Calu3 (cell line): Measurements from ENCODE around the gene CSRP1. TPM values are rescaled to one million over a fixed set of nuclear protein-coding genes. Genes with fewer than 3 reads are reported as not detected.

ENCODE experiments used
- BruUV-seq: library from RNA; stranded (reverse); fragments of 400-500 nt; replicated peaks from 2 replicates; lab custom pipeline; 2021; lab: Mats Ljungman, UMichigan
- CTCF ChIA-PET: fragments of 300-600 bp; sonication (Branson Sonifier 250); formaldehyde crosslinking; loops from one replicate; lab custom pipeline; 2022; ENCODE audit warnings: antibody characterized with exemption; lab: Charles Lee
- DNase-seq: peaks from one replicate; pipeline ENCODE4 v3.0.0; 2022
- H3K27ac Mint-ChIP-seq: one replicate; pipeline ENCODE4 v1.8.0; 2022; ENCODE audit warnings: mixed read lengths; ENCODE audit not compliant: unreplicated experiment
- H3K27me3 Mint-ChIP-seq: one replicate; pipeline ENCODE4 v1.8.0; 2022; ENCODE audit warnings: mixed read lengths; ENCODE audit not compliant: unreplicated experiment
- H3K36me3 Mint-ChIP-seq: one replicate; pipeline ENCODE4 v1.8.0; 2022; ENCODE audit warnings: mild to moderate bottlenecking, moderate library complexity, mixed read lengths; ENCODE audit not compliant: insufficient read depth, unreplicated experiment
- H3K4me1 Mint-ChIP-seq: one replicate; pipeline ENCODE4 v1.8.0; 2022; ENCODE audit warnings: mild to moderate bottlenecking, low read depth, mixed read lengths; ENCODE audit not compliant: unreplicated experiment
- H3K4me3 Mint-ChIP-seq: one replicate; pipeline ENCODE4 v1.8.0; 2022; ENCODE audit warnings: mild to moderate bottlenecking, low read depth, moderate library complexity, mixed read lengths; ENCODE audit not compliant: unreplicated experiment
- H3K9me3 Mint-ChIP-seq: one replicate; pipeline ENCODE4 v1.8.0; 2022; ENCODE audit warnings: low read depth, mixed read lengths; ENCODE audit not compliant: unreplicated experiment
- CTCF ChIP-seq: fragments of 200-600 bp; IDR thresholded peaks from one replicate; pipeline ENCODE4 v1.8.0; 2022; ENCODE audit warnings: antibody characterized with exemption; ENCODE audit not compliant: unreplicated experiment
- intact Hi-C: fragments of 100-400 bp; cut with micrococcal nuclease; formaldehyde crosslinking; loops from one replicate; pipeline ENCODE4 v1.10.0; 2022; ENCODE audit not compliant: unreplicated experiment
- total RNA-seq: library from RNA; stranded (reverse); gene quantifications from 2 replicates; pipeline ENCODE4 v1.2.3, GENCODE V29; 2022

The CSRP1 gene
- total RNA-seq, 1 experiment from 2014 or later = 69.9 TPM

- BruUV-seq = no TSS peak
- CTCF ChIA-PET = interaction anchor here (1.0 to 3.4 kb wide), 3 partner anchors 10 to 67 kb away, joined by 4 to 51 read pairs (median 4); no protein-coding TSS in a partner anchor
- peaks cover 8% of the 10 kb centered on the region for H3K36me3 Mint-ChIP-seq
- no peak for TF ChIP-seq CTCF
- no peak overlapping the region for H3K4me3 Mint-ChIP-seq
- H3K27me3 Mint-ChIP-seq = no peaks in the 10 kb centered on the region
- H3K27ac Mint-ChIP-seq = no peak overlapping the region
- H3K9me3 Mint-ChIP-seq = peaks cover 3% of the 10 kb centered on the region
- peaks cover 46% of the 10 kb centered on the region for H3K4me1 Mint-ChIP-seq
- intact Hi-C loops = no loop called here
- no peak for DNase-seq
Measured at GRCh38 chr1:201445310-201445709, 61.6 kb downstream of the CSRP1 start.

GRCh38 chr1:201444792-201445191 is 62.1 kb downstream of the CSRP1 start:
- BruUV-seq = no TSS peak
- TF ChIP-seq CTCF = no peak
- CTCF ChIA-PET = interaction anchor here (1.0 to 1.6 kb wide), 3 partner anchors 9 to 36 kb away, joined by 4 read pairs; no protein-coding TSS in a partner anchor
- Mint-ChIP-seq H3K9me3 (peaks cover 3% of the 10 kb centered on the region), H3K4me1 (peaks cover 42% of the 10 kb centered on the region), H3K27me3 (no peaks in the 10 kb centered on the region), H3K36me3 (peaks cover 8% of the 10 kb centered on the region), H3K4me3 (no peak overlapping the region), H3K27ac (no peak overlapping the region)
- intact Hi-C loops = no loop called here
- no peak for DNase-seq

GRCh38 chr1:201443747-201444146 is 63.2 kb downstream of the CSRP1 start:
- no peak overlapping the region for H3K4me3 Mint-ChIP-seq
- no peak for DNase-seq
- peaks cover 5% of the 10 kb centered on the region for H3K36me3 Mint-ChIP-seq
- H3K9me3 Mint-ChIP-seq = peaks cover 3% of the 10 kb centered on the region
- intact Hi-C loops = no loop called here
- peaks cover 32% of the 10 kb centered on the region for H3K4me1 Mint-ChIP-seq
- no peak overlapping the region for H3K27ac Mint-ChIP-seq
- no peak for TF ChIP-seq CTCF
- no peaks in the 10 kb centered on the region for H3K27me3 Mint-ChIP-seq
- CTCF ChIA-PET = interaction anchor here (0.6 kb wide), 1 partner anchor 16 kb away, joined by 3 read pairs; no protein-coding TSS in a partner anchor
- BruUV-seq = no TSS peak

GRCh38 chr1:201436969-201437368 is 70.0 kb downstream of the CSRP1 start:
- no peak for TF ChIP-seq CTCF
- CTCF ChIA-PET = interaction anchor here (1.4 to 2.6 kb wide), 6 partner anchors 11 to 76 kb away, joined by 3 to 72 read pairs (median 26); partner anchors contain the start of gene CSRP1
- Mint-ChIP-seq H3K4me3 (no peak overlapping the region), H3K27me3 (no peaks in the 10 kb centered on the region), H3K9me3 (peaks cover 3% of the 10 kb centered on the region), H3K4me1 (peaks cover 26% of the 10 kb centered on the region), H3K36me3 (peaks cover 8% of the 10 kb centered on the region), H3K27ac (peak overlapping the region; percentile 29)
- no peak for DNase-seq
- BruUV-seq = no TSS peak
- intact Hi-C loops = no loop called here
